ENCODE results near the gene DOP1A.
A peak's percentile ranks its signal among the peaks of the same experiment; 100 is the strongest.
"Not testable (repeated sequence)": the region's sequence is repeated elsewhere in the genome, so short reads cannot be mapped to it uniquely, and the experiment has no call there.

DOP1A gene

GRCh38 chr6:83153883-83154521 lies 86.5 kb downstream of the DOP1A start:
- DNase-seq = peak; percentile 14

- no peak for DNase-seq
Observed at GRCh38 chr6:83155794-83156193, 88.3 kb downstream of the DOP1A start.

DNA sequence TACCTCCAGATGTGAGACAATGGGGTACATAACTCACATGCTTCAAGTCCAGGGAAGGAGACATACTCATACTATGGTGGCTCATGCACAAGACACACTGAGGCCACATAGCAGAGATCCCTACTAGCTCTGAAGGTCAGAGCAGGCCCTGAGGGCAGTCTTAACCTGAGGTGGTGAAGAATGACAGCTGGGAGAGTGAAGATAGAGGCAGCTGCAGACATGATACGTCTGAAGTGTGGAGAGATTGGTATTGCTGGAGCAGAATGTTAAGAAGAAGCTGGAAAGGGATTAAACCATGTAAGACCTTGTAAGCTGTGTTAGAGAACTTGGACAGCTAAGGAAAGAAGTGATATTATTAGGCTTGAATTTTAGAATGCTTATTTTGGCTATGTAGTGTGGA lies 92.7 kb downstream of the DOP1A start:
- DNase-seq = no peak

DNA sequence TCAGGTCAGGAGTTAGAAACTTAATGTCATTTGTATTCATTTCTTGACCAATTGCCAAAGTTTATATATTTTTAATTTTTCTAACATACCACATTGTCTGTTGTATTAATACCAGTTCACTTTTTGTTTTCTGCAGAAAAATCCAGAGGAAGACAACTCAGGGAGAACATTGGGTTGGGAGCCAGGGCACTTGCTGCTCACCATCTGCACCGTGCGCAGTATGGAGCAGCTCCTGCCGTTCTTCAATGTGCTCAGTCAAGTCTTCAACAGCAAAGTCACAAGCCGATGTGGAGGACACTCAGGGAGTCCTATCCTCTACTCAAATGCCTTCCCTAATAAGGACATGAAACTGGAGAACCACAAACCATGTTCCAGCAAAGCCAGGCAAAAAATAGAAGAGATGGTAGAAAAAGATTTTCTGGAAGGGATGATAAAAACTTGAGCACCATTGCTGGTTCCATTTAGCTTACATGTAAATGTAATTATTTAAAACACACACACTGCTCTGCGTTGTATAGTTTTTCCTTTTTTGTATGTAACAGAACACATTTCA lies 100.3 kb downstream of the DOP1A start:
- DNase-seq = no peak

GRCh38 chr6:83168556-83168955 lies 101.1 kb downstream of the DOP1A start:
- DNase-seq = no peak

DNA sequence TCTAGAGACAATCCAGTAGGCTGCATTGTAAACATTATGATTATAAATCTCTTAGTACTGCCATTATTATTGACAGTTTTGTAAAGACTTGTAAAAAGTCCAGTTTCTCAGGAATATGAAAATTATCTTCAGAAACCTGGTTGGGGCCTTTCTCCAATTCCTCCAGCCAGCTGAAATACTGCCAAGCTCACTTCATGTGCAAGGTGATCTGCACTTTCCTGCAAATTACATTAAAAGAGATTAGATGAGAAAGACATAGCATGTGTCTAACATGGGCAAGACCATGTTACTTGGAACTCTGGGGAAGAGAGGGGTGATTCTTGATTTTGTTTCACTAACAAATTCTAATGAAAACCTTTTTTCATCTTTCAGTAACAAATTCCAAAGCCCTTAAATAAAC lies 101.6 kb downstream of the DOP1A start:
- DNase-seq = no peak

GRCh38 chr6:83169511-83169910 lies 102.0 kb downstream of the DOP1A start:
- DNase-seq = no peak

GRCh38 chr6:83176246-83176645 lies 108.8 kb downstream of the DOP1A start:
- DNase-seq = no peak

DNA sequence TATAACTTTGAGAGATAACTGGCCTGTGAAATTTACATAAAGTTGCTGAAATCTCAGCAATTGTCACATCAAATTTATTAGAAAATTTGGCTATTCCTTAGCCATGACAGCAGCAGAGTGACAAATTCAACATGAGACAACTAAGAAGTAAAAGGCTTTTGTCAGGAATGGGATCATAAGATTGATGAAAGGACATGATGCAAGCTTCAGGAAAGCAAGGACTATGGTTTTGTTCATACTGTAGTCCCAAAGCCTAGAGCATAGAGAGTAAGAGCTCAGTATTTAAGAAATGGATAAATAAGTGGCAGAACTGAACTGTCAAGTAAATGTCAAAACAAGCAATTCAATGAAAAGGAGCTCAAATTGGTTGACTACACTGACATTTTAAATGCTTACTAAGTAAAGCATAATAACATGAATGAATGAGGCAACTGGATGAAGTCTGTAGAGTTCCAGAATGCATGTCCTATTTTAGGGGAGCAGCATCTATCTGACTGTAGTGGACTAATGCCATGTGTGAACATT lies 113.0 kb downstream of the DOP1A start:
- no peak for DNase-seq

GRCh38 chr6:83182114-83182513 lies 114.6 kb downstream of the DOP1A start:
- DNase-seq = no peak

DNA sequence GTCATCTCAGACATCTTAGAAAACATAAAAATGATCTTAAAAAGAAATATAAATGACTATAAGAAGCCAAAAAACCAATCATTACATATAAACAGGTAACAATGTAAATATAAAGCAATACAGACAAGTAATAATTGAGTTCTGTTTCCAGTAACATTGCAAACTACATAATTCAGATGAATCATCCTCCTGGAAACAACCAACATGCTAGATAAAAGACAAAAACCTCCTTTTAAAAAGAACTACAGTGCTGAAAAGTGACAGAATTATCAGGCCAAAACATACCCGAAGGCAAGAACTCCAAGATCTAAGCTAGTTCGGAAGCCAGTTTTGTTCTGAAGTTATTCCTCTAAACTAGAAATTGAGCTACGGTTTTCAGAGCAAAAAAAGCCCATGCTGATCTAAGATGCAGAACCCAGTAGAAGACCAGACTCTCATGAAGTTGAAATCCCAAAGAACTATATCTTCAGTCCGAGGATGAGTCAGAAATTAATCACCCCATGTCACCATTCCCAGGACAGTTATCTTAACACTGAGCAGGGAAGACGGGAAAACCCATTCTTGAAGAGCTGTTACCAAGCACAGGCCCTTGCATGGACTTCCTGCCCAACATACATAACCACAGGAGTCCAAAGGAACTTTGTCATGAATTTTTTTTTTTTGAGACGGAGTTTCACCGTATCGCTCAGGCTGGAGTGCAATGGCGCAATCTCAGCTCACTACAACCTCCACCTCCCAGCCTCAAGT lies 115.8 kb downstream of the DOP1A start:
- DNase-seq = no peak

- DNase-seq = no peak
Observed at GRCh38 chr6:83185096-83185495, 117.6 kb downstream of the DOP1A start.

GRCh38 chr6:83188501-83188900 lies 121.0 kb downstream of the DOP1A start:
- no peak for DNase-seq

DNA sequence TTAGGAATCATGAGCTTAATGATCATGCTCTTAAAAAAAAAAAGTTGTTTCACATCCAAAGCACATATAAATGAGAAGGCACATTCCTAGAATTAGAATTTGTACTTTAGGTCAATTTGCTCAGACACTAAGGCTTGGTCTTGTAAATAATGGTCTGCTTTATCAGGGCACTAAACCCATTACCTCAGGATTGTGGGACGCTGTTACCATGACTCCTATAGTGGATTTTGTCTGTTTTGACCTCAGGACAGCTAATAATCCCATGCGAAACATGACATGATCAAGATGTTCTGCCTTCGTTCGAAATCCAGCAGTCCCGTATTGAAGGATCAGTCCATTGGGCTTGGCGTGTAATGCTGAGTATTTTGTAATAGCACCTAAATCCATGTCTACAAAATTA lies 123.2 kb downstream of the DOP1A start:
- DNase-seq = no peak

DNA sequence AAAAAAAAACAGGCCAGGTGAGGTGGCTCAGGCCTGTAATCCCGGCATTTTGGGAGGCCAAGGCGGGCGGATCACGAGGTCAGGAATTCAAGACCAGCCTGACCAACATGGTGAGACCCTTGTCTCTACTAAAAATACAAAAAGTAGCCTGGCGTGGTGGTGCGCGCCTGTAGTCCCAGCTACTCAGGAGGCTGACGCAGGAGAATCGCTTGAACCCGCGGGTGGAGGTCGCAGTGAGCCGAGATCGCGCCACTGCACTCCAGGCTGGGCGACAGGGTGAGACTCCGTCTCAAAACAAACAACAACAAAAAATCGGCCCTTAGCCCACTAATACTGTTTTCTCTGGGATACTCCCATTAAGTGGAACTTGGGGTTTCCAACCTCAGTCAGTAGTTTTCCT lies 124.5 kb downstream of the DOP1A start:
- not testable (repeated sequence) for DNase-seq

DNA sequence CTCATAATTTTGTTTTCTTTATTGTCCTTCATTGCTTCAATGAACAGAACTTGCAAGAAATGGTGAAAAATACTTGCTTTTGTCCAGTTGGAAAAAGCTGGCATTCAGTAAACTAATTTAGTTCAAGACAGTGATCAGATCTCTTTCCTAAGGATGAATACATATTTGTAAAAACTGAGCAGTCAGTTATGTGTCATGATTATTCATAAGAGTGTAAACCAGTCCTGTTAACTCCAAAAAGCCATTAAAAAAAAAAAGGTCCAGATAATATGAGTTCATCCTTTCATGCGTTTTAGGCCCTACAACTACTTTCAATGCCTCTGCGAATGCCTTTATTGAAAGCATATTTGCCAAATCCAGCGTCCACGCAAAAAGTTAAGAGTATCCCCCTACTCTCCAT lies 125.0 kb downstream of the DOP1A start:
- DNase-seq = no peak

GRCh38 chr6:83192871-83193746 lies 125.6 kb downstream of the DOP1A start, which contains the start of the genes PGM3 and RWDD2A:
PGM3 (minus strand) TSS chr6:83193265; CDS start chr6:83191012, 2,253 bp downstream.
RWDD2A (plus strand) TSS chr6:83193357; CDS start chr6:83194452, 1,095 bp downstream.
- peak; percentile 80 for DNase-seq

GRCh38 chr6:83193747-83194566 lies 126.5 kb downstream of the DOP1A start:
- peak; percentile 71 for DNase-seq

DNA sequence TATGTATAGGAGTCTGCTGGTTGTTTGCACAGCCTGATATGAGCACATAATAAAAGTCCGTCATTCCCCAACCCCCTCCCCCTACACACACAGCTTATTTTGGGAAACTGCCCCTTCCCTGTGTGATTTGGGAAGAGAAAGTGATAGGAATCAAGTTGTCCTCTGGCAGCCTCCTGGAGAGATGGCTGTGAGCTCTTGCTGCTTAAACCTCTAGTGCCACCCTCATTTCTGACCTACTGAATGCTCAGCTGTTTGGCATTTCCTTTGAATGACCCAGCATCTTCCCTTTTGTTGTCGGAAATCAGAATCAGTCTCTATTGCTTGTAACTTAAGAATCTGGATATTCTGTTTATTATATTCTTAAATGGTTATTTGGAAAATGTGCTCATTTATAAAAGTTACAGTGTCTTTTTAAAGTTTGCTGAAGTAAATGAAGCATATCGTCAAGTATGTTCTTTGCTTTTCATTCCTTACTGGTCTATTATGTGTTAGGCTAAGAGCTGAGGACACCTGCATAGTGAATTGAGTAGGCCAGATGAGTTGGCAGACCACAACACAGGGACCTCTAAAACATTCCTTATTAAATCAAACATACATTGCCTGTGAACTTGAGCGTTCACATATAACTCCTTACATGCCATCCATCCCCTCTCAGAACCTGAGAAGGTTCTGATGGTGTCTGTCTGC lies 131.2 kb downstream of the DOP1A start:
- DNase-seq = no peak

DNA sequence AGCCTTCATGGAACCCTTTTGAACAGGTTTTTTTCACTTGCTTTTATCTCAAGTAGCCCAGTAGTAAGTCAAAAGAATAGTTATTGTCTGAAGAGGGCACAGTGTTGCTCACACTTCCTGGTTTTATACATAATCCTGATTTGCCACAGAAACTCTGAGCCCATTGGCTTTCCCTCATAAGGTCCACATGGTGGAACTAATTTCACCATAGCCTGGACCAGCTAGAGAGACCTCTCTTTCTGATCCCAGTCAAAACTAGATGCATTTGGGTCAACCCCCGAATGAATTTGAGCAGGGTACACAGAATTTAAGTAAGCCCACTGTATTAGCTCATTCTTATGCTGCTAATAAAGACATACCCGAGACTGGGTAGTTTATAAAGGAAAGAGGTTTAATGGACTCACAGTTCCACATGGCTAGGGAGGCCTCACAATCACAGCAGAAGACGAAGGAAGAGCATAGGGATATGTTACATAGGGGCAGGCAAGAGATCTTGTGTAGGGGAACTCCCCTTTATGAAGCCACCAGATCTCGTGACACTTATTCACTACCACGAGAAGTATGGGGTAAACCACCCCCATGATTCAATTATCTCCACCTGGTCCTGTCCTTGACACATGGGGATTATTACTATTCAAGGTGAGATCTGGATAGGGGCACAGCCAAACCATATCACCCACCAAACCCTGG lies 131.8 kb downstream of the DOP1A start:
- no peak for DNase-seq

- DNase-seq = no peak
Observed at GRCh38 chr6:83199863-83200225, 132.4 kb downstream of the DOP1A start.

All from NCI-H1105 treated with DMSO at 0.1 percent for 48 hours (cell line).